HepG2 (cell line): ENCODE measurements around the gene CEP97.
"Not testable (repeated sequence)": the region's sequence is repeated elsewhere in the genome, so short reads cannot be mapped to it uniquely, and the experiment has no call there.

ENCODE experiments used
- CREB1 ChIP-seq, 2 experiments: fragments of 450-650 bp in 1 of 2; IDR thresholded peaks; 2 replicates each; pipeline ENCODE4 v1.6.1; 2016 to 2017; ENCODE audit warnings: control low read depth in 1 of 2, mild to moderate bottlenecking in 1 of 2, missing compliant biosample characterization in 1 of 2, missing genetic modification characterization in 1 of 2
- CTCF ChIP-seq: sonication (generic); formaldehyde crosslinking; IDR thresholded peaks from 2 replicates; pipeline ENCODE4 v1.5.0; 2020; ENCODE audit warnings: mild to moderate bottlenecking, missing genetic modification reagents, moderate library complexity
- E2F5 ChIP-seq: sonication (generic); formaldehyde crosslinking; conservative IDR thresholded peaks from 2 replicates; pipeline ENCODE4 v1.4.0; 2020; ENCODE audit warnings: missing genetic modification reagents
- EZH2 ChIP-seq: conservative IDR thresholded peaks from 2 replicates; pipeline ENCODE4 v1.6.1; 2012; ENCODE audit warnings: mild to moderate bottlenecking, low read depth, low read length, moderate library complexity
- HNF4A ChIP-seq: sonication (generic); formaldehyde crosslinking; IDR thresholded peaks from 2 replicates; pipeline ENCODE4 v1.4.0; 2020; ENCODE audit warnings: missing genetic modification reagents
- JUNB ChIP-seq: sonication (generic); formaldehyde crosslinking; IDR thresholded peaks from 2 replicates; pipeline ENCODE4 v1.8.0; 2022; ENCODE audit warnings: missing genetic modification reagents, mild to moderate bottlenecking, borderline replicate concordance
- MXI1 ChIP-seq: IDR thresholded peaks from 3 replicates; pipeline ENCODE4 v1.6.1; 2012; ENCODE audit warnings: low read depth, low read length, inconsistent platforms, borderline replicate concordance
- MZF1 ChIP-seq: sonication (generic); formaldehyde crosslinking; IDR thresholded peaks from 2 replicates; pipeline ENCODE4 v1.8.1; 2023; ENCODE audit warnings: mild to moderate bottlenecking, missing genetic modification reagents, borderline replicate concordance
- SNRNP70 ChIP-seq: fragments of 200-400 bp; formaldehyde crosslinking; IDR thresholded peaks from 2 replicates; pipeline ENCODE4 v1.6.1; 2017; ENCODE audit warnings: mild to moderate bottlenecking, low read depth, low read length, moderate library complexity
- TAF1 ChIP-seq: sonication (generic); formaldehyde crosslinking; IDR thresholded peaks from 2 replicates; pipeline ENCODE4 v1.4.0; 2020; ENCODE audit warnings: missing genetic modification reagents
- TBX2 ChIP-seq: sonication (generic); formaldehyde crosslinking; IDR thresholded peaks from 2 replicates; pipeline ENCODE4 v1.5.0; 2020; ENCODE audit warnings: missing genetic modification reagents, mild to moderate bottlenecking, borderline replicate concordance
- ZKSCAN5 ChIP-seq: sonication (generic); formaldehyde crosslinking; IDR thresholded peaks from 2 replicates; pipeline ENCODE4 v1.5.1; 2020; ENCODE audit warnings: mild to moderate bottlenecking, missing genetic modification reagents

GRCh38 chr3:101777745-101778281, 53.4 kb downstream of the CEP97 start:
- not testable (repeated sequence) for TF ChIP-seq SNRNP70; EZH2; TAF1 (CRISPR knock-in tag); E2F5; JUNB; MXI1; ZKSCAN5 (CRISPR knock-in tag); MZF1 (CRISPR knock-in tag); CTCF; TBX2 (CRISPR knock-in tag); HNF4A (CRISPR knock-in tag); CREB1 (IDR thresholded peaks at IDR 0.05); CREB1 (CRISPR knock-in tag; IDR thresholded peaks at IDR 0.05)
